B cell (primary cell): ENCODE data around the gene MYO16.

Experiments
- EZH2 ChIP-seq: IDR thresholded peaks from 2 replicates; pipeline ENCODE4 v1.6.1; 2012; ENCODE audit warnings: borderline replicate concordance, low read depth, mild to moderate bottlenecking, moderate library complexity, low read length; ENCODE audit not compliant: insufficient read depth, poor library complexity, severe bottlenecking
- TF ChIP-seq, protein P1 (sequence below): fragments of 200-600 bp; IDR thresholded peaks from one replicate; pipeline ENCODE4 v1.8.0; 2022; ENCODE audit warnings: antibody characterized with exemption, mild to moderate bottlenecking

DNA sequence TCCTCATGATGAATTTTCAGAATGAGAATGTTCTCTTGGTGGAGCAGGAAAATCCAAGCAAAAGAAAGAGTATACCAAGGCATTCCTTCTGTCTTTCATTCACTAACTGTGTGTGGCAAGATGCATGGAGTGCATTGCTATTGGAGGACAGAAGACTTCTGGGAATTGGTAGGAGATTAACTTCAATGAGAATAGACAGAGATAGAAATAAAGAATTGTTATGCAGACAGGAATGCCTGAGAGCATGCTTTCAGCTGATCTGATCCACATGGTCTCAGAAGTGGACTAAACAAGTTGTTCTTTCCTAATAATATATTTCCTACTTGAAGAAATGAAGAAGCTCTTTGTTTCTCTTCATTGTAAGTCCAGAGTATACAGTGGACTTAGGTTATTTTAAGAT is 303.6 kb downstream of the MYO16 start:
- TF ChIP-seq, protein P1, sequence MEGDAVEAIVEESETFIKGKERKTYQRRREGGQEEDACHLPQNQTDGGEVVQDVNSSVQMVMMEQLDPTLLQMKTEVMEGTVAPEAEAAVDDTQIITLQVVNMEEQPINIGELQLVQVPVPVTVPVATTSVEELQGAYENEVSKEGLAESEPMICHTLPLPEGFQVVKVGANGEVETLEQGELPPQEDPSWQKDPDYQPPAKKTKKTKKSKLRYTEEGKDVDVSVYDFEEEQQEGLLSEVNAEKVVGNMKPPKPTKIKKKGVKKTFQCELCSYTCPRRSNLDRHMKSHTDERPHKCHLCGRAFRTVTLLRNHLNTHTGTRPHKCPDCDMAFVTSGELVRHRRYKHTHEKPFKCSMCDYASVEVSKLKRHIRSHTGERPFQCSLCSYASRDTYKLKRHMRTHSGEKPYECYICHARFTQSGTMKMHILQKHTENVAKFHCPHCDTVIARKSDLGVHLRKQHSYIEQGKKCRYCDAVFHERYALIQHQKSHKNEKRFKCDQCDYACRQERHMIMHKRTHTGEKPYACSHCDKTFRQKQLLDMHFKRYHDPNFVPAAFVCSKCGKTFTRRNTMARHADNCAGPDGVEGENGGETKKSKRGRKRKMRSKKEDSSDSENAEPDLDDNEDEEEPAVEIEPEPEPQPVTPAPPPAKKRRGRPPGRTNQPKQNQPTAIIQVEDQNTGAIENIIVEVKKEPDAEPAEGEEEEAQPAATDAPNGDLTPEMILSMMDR: no peak
- TF ChIP-seq EZH2: no peak
